ENCODE results near the gene ALG8. TPM values are rescaled to one million over a fixed set of nuclear protein-coding genes. Genes with fewer than 3 reads are reported as not detected.

Gene ALG8
- total RNA-seq, 1 donor: 38.4 TPM

GRCh38 chr11:78140392-78141077 lies 1.1 kb upstream of the ALG8 start:
- H3K4me3 ChIP-seq (ENCODE audit: insufficient read depth, low read length): peak overlapping the region; percentile 84
- no peak for DNase-seq (ENCODE audit: insufficient read length, low spot score, missing footprints)
- H2AFZ ChIP-seq (ENCODE audit: low read length): no peak overlapping the region

GRCh38 chr11:78138694-78139421 lies 568 bp downstream of the ALG8 start:
- Histone ChIP-seq H3K4me1 (ENCODE audit: insufficient read depth, low read length) (peaks cover 8% of the 10 kb centered on the region), H3K79me2 (ENCODE audit: insufficient read depth, low read length) (peaks cover 41% of the 10 kb centered on the region), H3K4me2 (ENCODE audit: insufficient read depth, low read length) (peak overlapping the region; percentile 88), H3K9me3 (ENCODE audit: low read depth, low read length) (no peaks in the 10 kb centered on the region), H3K27me3 (ENCODE audit: insufficient read depth, low read length) (no peaks in the 10 kb centered on the region), H3K36me3 (ENCODE audit: insufficient read depth, low read length) (peaks cover 15% of the 10 kb centered on the region), H3K27ac (ENCODE audit: low read depth, low read length) (peak overlapping the region; percentile 85), H4K20me1 (ENCODE audit: insufficient read depth, low read length) (no peaks in the 10 kb centered on the region), H2AFZ (ENCODE audit: low read length) (peak overlapping the region; percentile 90), H3K4me3 (ENCODE audit: insufficient read depth, low read length) (peak overlapping the region; percentile 84)
- no peak for TF ChIP-seq CTCF (IDR thresholded peaks at IDR 0.05; ENCODE audit: extremely low read depth, low read depth, low read length)
- DNase-seq (ENCODE audit: insufficient read length, low spot score, missing footprints): peak; percentile 62

More at GRCh38 chr11:78140392-78141077, 1.1 kb upstream of the ALG8 start:
- Histone ChIP-seq H4K20me1 (ENCODE audit: insufficient read depth, low read length) (no peaks in the 10 kb centered on the region), H3K27ac (ENCODE audit: low read depth, low read length) (no peak overlapping the region), H3K9me3 (ENCODE audit: low read depth, low read length) (no peaks in the 10 kb centered on the region), H3K36me3 (ENCODE audit: insufficient read depth, low read length) (peaks cover 9% of the 10 kb centered on the region), H3K79me2 (ENCODE audit: insufficient read depth, low read length) (peaks cover 36% of the 10 kb centered on the region), H3K27me3 (ENCODE audit: insufficient read depth, low read length) (no peaks in the 10 kb centered on the region), H3K4me1 (ENCODE audit: insufficient read depth, low read length) (peaks cover 8% of the 10 kb centered on the region), H3K4me2 (ENCODE audit: insufficient read depth, low read length) (peak overlapping the region; percentile 88)
- no peak for TF ChIP-seq CTCF (IDR thresholded peaks at IDR 0.05; ENCODE audit: extremely low read depth, low read depth, low read length)

GRCh38 chr11:78138291-78138690 lies 1.1 kb downstream of the ALG8 start:
- Histone ChIP-seq H3K27me3 (ENCODE audit: insufficient read depth, low read length) (no peaks in the 10 kb centered on the region), H3K9me3 (ENCODE audit: low read depth, low read length) (no peaks in the 10 kb centered on the region), H3K79me2 (ENCODE audit: insufficient read depth, low read length) (peaks cover 41% of the 10 kb centered on the region), H3K36me3 (ENCODE audit: insufficient read depth, low read length) (peaks cover 15% of the 10 kb centered on the region), H3K27ac (ENCODE audit: low read depth, low read length) (no peak overlapping the region), H2AFZ (ENCODE audit: low read length) (no peak overlapping the region), H3K4me1 (ENCODE audit: insufficient read depth, low read length) (peaks cover 8% of the 10 kb centered on the region), H3K4me2 (ENCODE audit: insufficient read depth, low read length) (peak overlapping the region; percentile 88), H3K4me3 (ENCODE audit: insufficient read depth, low read length) (peak overlapping the region; percentile 84), H4K20me1 (ENCODE audit: insufficient read depth, low read length) (no peaks in the 10 kb centered on the region)
- TF ChIP-seq CTCF (IDR thresholded peaks at IDR 0.05; ENCODE audit: extremely low read depth, low read depth, low read length): no peak
- no peak for DNase-seq (ENCODE audit: insufficient read length, low spot score, missing footprints)

- H3K4me2 ChIP-seq (ENCODE audit: insufficient read depth, low read length): peak overlapping the region; percentile 23
- peaks cover 28% of the 10 kb centered on the region for H3K79me2 ChIP-seq (ENCODE audit: insufficient read depth, low read length)
- H3K4me1 ChIP-seq (ENCODE audit: insufficient read depth, low read length): peaks cover 10% of the 10 kb centered on the region
These were observed 7.0 kb downstream of the ALG8 start for GRCh38 chr11:78132475-78132874.

More at GRCh38 chr11:78132475-78132874, 7.0 kb downstream of the ALG8 start:
- H3K27me3 ChIP-seq (ENCODE audit: insufficient read depth, low read length): no peaks in the 10 kb centered on the region
- H3K9me3 ChIP-seq (ENCODE audit: low read depth, low read length): no peaks in the 10 kb centered on the region
- peak overlapping the region; percentile 33 for H3K27ac ChIP-seq (ENCODE audit: low read depth, low read length)
- TF ChIP-seq CTCF (IDR thresholded peaks at IDR 0.05; ENCODE audit: extremely low read depth, low read depth, low read length): no peak
- H2AFZ ChIP-seq (ENCODE audit: low read length): no peak overlapping the region
- no peaks in the 10 kb centered on the region for H4K20me1 ChIP-seq (ENCODE audit: insufficient read depth, low read length)
- no peak overlapping the region for H3K4me3 ChIP-seq (ENCODE audit: insufficient read depth, low read length)
- peak; percentile 73 for DNase-seq (ENCODE audit: insufficient read length, low spot score, missing footprints)
- peaks cover 15% of the 10 kb centered on the region for H3K36me3 ChIP-seq (ENCODE audit: insufficient read depth, low read length)
